GM18867 (cell line): Measurements from ENCODE around the gene DEFB131A.
"Not testable (repeated sequence)": the region's sequence is repeated elsewhere in the genome, so short reads cannot be mapped to it uniquely, and the experiment has no call there.

Experiments
- ATAC-seq: cut with Tn5 transposase; IDR thresholded peaks from one replicate; pipeline ENCODE4 v1.9.1; 2021; ENCODE audit warnings: mild to moderate bottlenecking, moderate library complexity; ENCODE audit not compliant: unreplicated experiment

DEFB131A gene, protein sequence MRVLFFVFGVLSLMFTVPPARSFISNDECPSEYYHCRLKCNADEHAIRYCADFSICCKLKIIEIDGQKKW

DNA sequence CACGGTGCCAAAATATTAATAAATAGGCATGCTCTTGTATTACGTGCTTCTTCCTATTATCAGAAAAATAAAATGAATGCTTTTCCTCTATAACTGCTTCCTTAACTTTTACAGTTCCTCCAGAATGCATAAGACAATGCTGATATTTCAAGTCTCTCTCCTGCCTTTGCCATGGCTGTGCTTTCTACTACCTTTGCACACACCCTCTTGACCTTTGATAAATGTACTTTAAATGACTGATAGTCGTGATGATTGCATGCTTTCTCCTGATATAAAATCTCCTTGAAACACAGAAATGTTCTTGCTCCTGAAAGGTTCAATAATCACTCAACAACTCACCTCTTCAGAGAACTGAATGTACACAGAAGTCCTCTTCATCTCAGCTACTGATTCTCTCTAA is at the start of gene DEFB131A:
DEFB131A (plus strand) TSS at position 301 of the 400 bp plus-strand sequence. CDS start 120 bp downstream, outside the sequence.
- not testable (repeated sequence) for ATAC-seq

DNA sequence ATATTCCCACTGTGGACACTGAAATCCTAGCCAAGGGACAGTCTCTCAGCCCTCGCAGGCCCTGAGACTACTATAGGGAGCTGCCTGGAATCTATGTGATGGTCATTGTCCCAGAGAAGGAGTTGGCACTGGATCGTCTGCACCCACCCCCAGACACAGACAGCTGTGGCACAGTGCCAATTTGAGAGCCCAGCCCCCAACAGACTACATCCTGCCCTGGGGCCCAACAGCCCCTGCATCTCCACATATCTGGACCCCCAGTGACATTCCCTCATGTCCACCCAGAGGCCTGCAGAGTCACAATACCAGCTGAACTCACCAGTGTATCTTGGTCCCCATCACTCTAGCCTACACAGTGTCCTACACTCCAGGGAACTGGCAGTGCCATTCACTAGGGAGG is 38.4 kb upstream of the DEFB131A start:
- ATAC-seq = not testable (repeated sequence)

DNA sequence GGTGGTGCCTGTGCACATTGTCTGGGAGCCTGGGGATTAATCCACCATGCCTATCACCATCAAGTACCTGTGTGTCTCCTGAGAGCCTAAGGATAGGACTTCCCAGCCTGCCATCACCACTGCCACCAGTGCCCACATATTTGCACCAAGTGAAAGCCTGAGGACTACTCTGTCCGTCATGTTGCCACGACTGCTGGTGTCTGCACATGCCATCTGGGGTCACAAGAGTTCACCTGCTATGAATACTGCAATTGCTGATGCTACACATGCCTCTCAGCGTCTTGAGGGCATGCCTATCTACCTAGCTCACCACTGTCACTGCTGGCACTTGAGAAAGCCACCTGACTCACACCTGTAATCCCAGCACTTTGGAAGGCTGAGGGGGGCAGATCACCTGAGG is 37.7 kb upstream of the DEFB131A start:
- not testable (repeated sequence) for ATAC-seq

DNA sequence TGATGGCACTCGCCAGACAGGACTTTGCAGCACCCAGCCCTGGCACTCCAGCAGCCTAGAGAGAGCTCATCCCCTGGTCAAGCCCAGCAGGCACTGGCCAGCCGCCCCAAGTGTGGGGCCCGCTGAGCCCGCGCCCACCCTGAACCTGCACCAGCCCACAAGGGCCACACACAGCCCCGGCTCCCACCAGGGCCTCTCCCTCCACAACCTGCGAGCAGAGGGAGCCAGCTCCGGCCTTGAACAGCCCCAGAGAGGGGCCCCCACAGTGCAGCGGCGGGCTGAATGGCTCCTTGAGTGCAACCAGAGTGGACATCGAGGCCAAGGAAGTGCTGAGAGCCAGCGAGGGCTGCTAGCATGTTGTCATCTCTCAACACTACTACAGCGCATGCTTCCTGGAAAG is 34.4 kb upstream of the DEFB131A start:
- no peak for ATAC-seq

DNA sequence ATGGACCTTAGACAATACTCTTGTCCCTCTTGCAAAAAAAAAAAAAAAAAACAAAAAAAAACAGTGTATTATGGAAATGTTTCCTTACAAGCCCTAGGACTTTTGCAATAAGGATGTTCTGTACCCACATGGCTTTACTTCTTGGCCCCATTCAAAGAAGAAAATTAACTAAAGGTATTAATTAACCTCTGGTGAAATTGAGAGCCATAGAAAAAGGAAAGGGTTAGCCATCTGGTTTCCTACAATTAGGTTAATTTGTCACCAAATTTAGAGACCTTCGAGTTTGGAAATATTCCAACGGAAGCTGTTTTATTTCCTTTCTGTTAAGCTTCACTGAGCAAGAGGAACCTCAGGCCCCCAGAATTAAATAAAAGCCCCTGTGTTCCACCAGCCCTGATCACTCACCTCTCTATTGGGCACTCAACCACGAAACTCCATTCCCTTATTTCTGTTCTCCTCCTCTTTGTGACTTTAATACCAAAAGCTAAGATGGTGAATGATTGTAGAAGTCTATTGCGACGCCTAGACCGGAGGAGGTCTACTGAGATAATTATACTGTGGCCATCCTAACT is 22.2 kb upstream of the DEFB131A start:
- ATAC-seq = not testable (repeated sequence)

DNA sequence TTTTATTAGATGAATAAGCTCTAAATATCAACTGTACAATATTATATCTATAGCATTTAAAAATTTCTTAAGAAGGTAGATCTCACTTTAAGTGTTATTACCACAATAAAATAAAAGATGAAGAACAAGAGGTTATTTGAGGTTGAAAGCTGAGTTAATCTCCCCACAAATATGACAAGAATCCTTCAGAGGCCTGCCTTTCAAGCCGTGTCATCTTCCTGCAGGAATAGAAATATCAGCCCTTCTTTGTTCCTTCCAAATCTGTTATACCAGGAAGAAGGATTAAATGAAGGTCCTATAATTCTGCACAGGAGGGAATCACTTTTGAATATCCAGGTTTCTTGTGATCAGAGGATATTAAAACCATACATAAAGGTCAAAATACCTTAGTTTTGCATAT is 18.3 kb upstream of the DEFB131A start:
- ATAC-seq = not testable (repeated sequence)

DNA sequence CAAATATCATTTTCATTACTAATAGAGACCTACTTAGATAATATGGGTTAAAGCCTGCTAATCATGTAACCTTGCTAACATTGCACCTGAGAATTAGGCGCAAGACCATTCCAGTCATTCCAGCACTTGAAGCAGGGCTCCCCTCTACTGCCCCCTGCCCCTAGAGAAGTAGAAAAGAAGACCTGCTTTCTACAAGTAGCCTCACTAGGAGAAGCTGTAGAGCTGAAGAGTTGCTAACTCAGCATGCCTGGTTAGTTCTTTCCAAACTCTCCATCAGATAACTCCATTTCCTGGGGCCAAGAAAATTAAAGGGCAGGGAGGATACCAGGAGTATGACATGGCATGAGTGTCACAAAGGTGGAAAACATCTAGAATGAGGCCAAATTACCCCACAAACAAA is 14.2 kb upstream of the DEFB131A start:
- ATAC-seq = not testable (repeated sequence)

DNA sequence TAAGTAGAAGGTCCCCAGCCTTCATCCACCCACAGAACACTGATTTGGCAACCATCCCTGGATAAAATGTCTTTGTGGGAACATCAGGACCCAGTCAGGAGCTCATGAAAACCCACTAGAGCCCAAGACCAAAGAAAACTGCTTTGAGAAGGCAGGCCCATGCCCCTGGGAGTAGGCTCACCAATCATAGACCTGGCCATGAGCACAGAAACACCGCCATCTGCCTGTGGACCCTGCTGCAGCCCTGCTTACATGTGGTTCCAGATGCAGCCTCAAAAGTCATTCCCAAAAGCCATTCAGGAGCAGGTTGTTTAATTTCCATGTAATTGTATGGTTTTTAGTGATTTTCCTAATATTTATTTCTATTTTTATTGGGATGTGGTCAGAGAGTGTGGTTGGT is 10.9 kb upstream of the DEFB131A start:
- ATAC-seq = not testable (repeated sequence)

DNA sequence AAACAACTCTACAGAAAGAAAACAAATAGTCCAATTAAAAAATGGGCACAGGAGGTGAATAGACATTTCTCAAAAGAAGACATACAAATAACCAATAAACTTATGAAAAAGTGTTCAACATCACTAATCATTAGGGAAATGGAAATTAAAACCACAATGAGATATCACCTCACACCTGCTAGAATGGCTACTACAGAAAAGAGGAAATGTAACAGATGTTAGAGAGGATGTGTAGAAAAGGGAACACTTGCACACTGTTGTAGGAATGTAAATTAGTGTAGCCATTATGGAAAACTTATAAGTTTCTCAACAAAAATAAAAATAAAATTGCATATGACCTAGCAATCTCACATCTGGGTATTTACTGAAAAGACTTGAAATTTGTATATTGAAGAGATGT is 7.5 kb upstream of the DEFB131A start:
- ATAC-seq = not testable (repeated sequence)

DNA sequence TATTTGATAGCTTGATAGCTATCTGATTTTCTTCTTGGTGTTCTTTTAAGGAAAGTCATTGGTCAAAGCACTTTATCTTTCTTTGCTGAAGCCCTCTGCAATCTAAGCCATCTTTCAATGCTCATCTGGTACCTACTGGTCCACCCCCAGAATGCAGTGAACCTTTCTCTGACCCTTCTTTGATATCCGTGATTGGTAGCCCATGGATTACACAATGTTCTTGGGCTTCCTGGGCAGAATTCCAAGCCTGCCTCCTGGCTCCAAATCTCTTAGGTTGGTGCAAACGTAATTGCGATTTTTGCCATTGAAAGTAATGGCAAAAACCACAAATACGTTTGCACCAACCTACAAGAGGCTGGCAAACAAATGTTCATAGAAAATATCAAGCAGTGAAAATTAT is 1.9 kb upstream of the DEFB131A start:
- ATAC-seq = not testable (repeated sequence)

DNA sequence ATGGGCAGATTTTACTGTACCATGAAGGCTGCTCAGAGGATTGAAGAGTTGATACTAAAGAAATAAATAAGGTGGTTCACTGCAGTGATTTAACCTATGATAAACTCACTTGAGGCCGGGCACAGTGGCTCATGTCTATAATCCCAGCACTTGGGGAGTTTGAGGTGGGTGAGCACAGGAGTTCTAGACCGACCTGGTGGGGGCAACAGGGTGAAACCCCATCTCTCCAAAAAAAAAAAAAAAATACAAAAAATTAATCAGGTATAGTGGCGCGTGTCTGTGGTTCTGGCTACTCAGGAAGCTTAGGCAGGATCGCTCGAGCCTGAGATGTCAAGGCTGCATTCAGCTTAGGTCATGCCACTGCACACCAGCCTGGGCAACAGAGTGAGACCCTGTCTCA is 467 bp downstream of the DEFB131A start:
- not testable (repeated sequence) for ATAC-seq

DNA sequence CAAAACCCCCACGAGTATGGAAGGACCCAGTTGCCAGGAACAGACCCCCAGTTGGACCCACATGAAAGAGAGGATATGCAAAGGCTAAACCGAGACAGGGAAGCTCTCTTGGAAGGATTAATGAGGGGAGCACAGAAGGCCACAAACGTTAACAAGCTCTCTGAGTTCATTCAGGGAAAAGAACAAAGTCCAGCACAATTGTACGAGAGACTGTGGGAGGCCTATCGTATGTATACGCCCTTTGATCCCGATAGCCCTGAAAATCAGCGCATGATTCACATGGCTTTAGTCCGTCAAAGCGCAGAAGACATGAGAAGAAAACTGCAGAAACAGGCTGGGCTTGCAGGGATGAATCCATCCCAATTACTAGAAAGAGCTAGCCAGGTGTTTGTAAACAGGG is 8.0 kb downstream of the DEFB131A start:
- not testable (repeated sequence) for ATAC-seq

DNA sequence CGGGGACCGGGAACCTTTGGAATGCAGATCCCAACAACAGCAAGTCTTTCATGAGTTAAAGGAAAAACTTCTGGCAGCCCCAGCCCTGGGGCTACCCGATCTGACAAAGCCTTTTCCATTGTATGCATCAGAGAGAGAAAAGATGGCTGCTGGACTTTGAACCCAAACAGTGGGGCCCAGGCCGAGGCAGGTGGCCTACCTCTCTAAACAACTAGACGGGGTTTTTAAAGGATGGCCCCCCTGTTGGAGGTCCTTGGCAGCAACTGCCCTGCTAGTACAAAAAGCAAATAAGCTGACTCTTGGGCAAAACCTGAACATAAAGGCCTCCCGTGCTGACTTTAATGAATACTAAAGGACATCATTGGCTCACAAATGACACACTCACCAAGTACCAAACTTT is 10.1 kb downstream of the DEFB131A start:
- not testable (repeated sequence) for ATAC-seq

DNA sequence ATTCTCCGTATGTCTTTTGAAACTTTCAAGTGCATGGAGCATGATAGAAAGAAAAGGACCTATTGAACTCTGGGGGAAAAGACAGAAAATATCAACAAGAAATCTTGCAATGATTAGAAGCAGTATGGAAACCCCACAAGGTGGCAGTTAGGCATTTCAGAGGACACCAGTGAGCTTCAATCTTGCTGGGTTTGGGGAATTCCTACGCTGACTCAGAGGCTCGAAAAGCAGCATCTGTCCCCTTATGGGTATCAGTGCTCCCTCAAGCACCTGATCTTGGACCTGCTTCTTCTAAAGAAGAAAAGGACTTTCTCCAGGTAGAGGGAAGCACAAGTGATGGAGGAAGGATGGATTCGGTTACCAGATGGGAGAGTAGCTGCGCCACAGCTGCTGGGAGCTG is 10.8 kb downstream of the DEFB131A start:
- not testable (repeated sequence) for ATAC-seq

DNA sequence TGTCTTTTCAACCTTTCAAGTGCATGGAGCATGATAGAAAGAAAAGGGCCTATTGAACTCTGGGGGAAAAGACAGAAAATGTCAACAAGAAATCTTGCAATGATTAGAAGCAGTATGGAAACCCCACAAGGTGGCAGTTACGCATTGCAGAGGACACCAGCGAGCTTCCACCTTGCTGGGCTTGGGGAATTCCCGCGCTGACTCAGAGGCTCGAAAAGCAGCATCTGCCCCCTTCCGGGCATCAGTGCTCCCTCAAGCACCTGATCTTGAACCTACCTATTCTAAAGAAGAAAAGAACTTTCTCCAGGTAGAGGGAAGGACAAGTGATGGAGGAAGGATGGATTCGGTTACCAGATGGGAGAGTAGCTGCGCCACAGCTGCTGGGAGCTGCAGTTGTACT is 35.3 kb downstream of the DEFB131A start:
- not testable (repeated sequence) for ATAC-seq

DNA sequence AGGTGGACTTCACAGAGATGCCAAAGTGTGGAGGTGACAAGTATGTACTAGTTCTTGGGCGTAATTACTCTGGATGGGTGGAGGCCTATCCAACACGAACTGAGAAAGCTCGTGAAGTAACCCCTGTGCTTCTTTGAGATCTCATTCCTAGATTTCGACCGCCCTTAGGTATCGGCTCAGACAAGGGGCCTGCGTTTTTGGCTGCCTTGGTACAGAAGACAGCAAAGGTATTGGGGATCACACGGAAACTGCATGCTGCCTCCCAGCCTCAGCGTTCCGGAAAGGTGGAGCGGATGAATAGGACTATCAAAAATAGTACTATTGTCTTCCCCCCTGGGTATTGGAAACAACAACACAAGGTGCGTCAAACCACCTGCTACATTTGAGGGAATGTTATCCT is 35.9 kb downstream of the DEFB131A start:
- ATAC-seq = not testable (repeated sequence)

DNA sequence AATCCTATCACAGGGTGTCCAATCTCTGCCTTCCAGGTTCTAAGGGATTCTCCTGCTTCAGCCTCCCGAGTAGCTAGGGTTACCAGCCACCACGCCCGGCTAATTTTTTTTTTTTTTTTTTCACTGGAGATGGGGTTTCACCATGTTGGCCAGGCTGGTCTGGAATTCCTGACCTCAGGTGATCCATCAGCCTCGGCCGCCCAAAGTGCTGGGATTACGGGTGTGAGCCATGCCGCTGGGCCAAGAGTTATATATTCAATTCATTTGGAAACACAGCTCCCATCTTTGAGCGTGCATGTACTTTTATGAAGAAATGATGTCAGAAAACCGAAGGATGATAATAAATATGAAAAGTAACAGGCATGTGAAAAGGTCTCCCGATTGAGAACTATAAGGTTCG is 38.7 kb downstream of the DEFB131A start:
- not testable (repeated sequence) for ATAC-seq

DNA sequence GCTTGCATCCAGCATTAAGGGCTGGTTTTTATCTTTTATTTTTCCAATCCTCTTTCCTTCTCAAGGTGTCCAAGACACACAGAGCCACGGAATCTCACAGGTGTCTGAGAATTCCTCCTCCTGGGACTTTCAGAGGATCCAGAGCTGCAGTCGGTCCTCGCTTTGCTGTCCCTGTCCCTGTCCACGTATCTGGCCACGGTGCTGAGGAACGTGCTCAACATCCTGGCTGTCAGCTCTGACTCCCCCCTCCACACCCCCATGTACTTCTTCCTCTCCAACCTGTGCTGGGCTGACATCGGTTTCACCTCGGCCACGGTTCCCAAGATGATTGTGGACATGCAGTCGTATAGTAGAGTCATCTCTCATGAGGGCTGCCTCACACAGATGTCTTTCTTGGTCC is 39.5 kb downstream of the DEFB131A start:
- ATAC-seq = not testable (repeated sequence)

DNA sequence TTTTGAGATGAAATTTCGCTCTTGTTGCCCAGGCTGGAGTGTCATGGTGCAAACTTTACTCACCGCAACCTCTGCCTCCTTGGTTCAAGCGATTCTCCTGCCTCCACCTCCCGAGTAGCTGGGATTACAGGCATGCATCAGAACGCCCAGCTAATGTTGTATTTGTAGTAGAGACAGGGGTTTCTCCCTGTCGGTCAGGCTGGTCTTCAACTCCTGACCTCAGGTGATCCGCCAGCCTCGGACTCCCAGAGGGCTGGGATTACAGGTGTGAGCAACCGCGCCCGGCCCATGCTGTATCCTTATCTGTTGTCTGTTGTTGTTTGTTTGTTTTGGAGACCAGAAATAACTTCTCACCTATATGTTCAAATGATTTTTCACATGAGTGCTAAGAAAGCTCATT is 42.7 kb downstream of the DEFB131A start:
- ATAC-seq = not testable (repeated sequence)

DNA sequence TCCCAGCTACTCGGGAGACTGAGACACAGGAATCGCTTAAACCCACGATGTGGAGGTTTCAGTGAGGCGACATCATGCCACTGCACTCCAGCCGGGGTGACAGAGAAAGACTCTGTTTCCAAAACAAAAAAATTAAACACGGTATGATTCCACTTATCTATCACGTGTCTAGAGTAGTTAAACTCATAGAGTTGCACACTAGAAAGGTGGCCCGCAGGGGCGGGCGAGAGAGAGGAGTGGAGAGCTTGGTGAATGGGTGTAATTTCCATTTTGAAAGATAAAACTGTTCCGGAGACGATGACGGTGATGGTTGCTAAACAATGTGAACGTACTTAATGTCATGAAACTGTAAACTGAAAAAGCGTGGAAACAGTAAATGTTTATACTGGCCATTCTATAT is 44.6 kb downstream of the DEFB131A start:
- ATAC-seq = not testable (repeated sequence)

DNA sequence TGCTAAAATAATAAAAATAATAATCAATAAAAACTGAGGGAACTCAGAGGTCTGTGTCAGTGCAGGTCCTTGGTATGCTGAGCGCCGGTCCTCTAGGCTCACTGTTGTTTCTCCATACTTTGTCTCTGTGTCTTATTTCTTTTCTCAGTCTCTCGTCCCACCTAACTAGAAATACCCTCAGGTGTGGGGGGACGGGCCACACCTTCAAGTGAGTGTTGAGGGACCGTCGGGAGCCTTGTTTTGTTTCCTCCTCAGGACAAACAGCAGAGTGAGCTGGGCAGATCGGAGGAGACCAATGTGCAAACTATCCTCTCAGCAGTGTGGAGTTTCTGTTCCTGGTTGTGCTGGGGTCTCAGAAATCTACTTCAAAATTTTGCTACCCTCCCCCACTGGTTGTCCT is 46.3 kb downstream of the DEFB131A start:
- ATAC-seq = not testable (repeated sequence)

DNA sequence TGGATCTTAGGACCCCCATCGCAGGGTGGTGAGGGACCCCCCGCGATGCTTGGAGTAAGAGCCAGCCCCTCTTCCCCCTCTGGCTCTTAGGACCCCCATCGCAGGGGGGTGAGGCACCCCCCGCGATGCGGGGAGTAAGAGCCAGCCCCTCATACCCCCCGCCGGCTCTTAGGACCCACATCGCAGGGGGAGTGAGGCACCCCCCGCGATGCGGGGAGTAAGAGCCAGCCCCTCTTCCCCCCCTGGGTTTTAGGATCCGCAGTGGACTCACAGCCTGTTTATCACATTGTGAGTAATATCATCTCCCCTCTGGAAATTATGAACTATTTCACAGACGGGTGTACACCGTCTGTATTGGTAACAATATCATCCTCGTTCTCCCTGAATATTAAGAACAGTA is 46.8 kb downstream of the DEFB131A start:
- not testable (repeated sequence) for ATAC-seq

DNA sequence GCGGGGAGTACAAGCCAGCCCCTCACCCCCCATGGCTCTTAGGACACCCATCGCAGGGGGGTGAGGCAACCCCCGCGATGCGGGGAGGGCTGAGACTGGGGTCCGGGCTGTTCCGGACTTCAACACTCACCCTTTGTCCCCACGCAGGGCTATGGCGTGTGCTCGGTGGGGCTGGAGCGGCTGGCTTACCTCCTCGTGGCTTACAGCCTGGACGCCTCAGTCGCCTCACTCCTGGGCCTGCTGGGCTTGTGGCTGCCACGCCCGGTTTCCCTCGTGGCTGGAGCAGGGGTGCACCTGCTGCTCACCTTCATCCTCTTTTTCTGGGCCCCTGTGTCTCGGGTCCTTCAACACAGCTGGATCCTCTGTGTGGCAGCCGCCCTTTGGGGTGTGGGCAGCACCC is 49.4 kb downstream of the DEFB131A start:
- not testable (repeated sequence) for ATAC-seq
